NCI-H2107 treated with DMSO at 0.1 percent for 48 hours (cell line): Measurements from ENCODE around the gene EIF3D.

ENCODE experiments used
- DNase-seq: peaks from one replicate; lab custom pipeline; 2025; ENCODE audit not compliant: unreplicated experiment; lab: John Stamatoyannopoulos, UW

The EIF3D gene

GRCh38 chr22:36528795-36529751 is at the start of gene EIF3D:
Gene EIF3D (minus strand): TSS chr22:36529166. CDS start chr22:36526121, 3,045 bp downstream.
- DNase-seq: peak; percentile 88

- no peak for DNase-seq
These were observed 49.7 kb upstream of the EIF3D start for GRCh38 chr22:36578619-36579018.

- no peak for DNase-seq
These were observed 48.1 kb upstream of the EIF3D start for GRCh38 chr22:36577019-36577418.

GRCh38 chr22:36574728-36575127 is 45.8 kb upstream of the EIF3D start:
- no peak for DNase-seq

GRCh38 chr22:36573815-36574363 is 44.9 kb upstream of the EIF3D start:
- no peak for DNase-seq

GRCh38 chr22:36571991-36572390 is 43.0 kb upstream of the EIF3D start:
- no peak for DNase-seq

GRCh38 chr22:36569999-36570398 is 41.0 kb upstream of the EIF3D start:
- no peak for DNase-seq

- no peak for DNase-seq
These were observed 39.9 kb upstream of the EIF3D start for GRCh38 chr22:36568846-36569245.

- no peak for DNase-seq
These were observed 37.8 kb upstream of the EIF3D start for GRCh38 chr22:36566720-36567119.

- DNase-seq: no peak
These were observed 36.7 kb upstream of the EIF3D start for GRCh38 chr22:36565686-36566085.

- DNase-seq: no peak
These were observed 36.2 kb upstream of the EIF3D start for GRCh38 chr22:36565159-36565507.

GRCh38 chr22:36564422-36565158 is 35.6 kb upstream of the EIF3D start:
- no peak for DNase-seq

- DNase-seq: no peak
These were observed 34.9 kb upstream of the EIF3D start for GRCh38 chr22:36563898-36564297.

GRCh38 chr22:36563444-36563843 is 34.5 kb upstream of the EIF3D start:
- DNase-seq: no peak

GRCh38 chr22:36563001-36563400 is 34.0 kb upstream of the EIF3D start:
- no peak for DNase-seq

- DNase-seq: no peak
These were observed 33.4 kb upstream of the EIF3D start for GRCh38 chr22:36562261-36562835.

- no peak for DNase-seq
These were observed 32.4 kb upstream of the EIF3D start for GRCh38 chr22:36561291-36561811.

GRCh38 chr22:36560001-36560400 is 31.0 kb upstream of the EIF3D start:
- DNase-seq: no peak

GRCh38 chr22:36554098-36554497 is 25.1 kb upstream of the EIF3D start:
- no peak for DNase-seq

GRCh38 chr22:36552289-36552688 is 23.3 kb upstream of the EIF3D start:
- no peak for DNase-seq
